Activated CD4-positive, alpha-beta T cell treated with anti-CD3 and anti-CD28 coated beads for 24 hours (primary cell): ENCODE results near the gene LYSET.
"Not testable (repeated sequence)": the region's sequence is repeated elsewhere in the genome, so short reads cannot be mapped to it uniquely, and the experiment has no call there.

Experiments used
- DNase-seq, 2 donors: peaks; one replicate each; pipeline ENCODE4 v3.0.0-alpha.2; 2020; ENCODE audit warnings: low read depth in 2 of 2

Gene LYSET

GRCh38 chr14:93184391-93185348, at the start of gene LYSET, which contains the start of gene MOAP1:
Gene LYSET (plus strand): TSS chr14:93185317. CDS start chr14:93185406, 89 bp downstream.
Gene MOAP1 (minus strand): TSS chr14:93184897. CDS start chr14:93184242, 655 bp downstream.
- DNase-seq, result peak; percentile 77 to 79

- DNase-seq, result no peak
Observed at GRCh38 chr14:93135399-93135798, 49.7 kb upstream of the LYSET start.

GRCh38 chr14:93136009-93136408, 49.1 kb upstream of the LYSET start:
- DNase-seq, result no peak

GRCh38 chr14:93136508-93136907, 48.6 kb upstream of the LYSET start:
- not testable (repeated sequence) for DNase-seq

GRCh38 chr14:93137864-93138263, 47.3 kb upstream of the LYSET start:
- DNase-seq, result no peak

- no peak for DNase-seq
Observed at GRCh38 chr14:93142854-93143652, 42.1 kb upstream of the LYSET start.

GRCh38 chr14:93146119-93146518, 39.0 kb upstream of the LYSET start:
- DNase-seq, result no peak

GRCh38 chr14:93148979-93149378, 36.1 kb upstream of the LYSET start:
- no peak for DNase-seq

- no peak for DNase-seq
Observed at GRCh38 chr14:93150227-93151208, 34.6 kb upstream of the LYSET start.

GRCh38 chr14:93153121-93153520, 32.0 kb upstream of the LYSET start:
- no peak for DNase-seq

GRCh38 chr14:93155667-93156066, 29.4 kb upstream of the LYSET start:
- no peak for DNase-seq

- DNase-seq, result no peak
Observed at GRCh38 chr14:93156693-93157369, 28.3 kb upstream of the LYSET start.

GRCh38 chr14:93158349-93158748, 26.8 kb upstream of the LYSET start:
- not testable (repeated sequence) for DNase-seq

GRCh38 chr14:93159625-93160352, 25.3 kb upstream of the LYSET start:
- not testable (repeated sequence) for DNase-seq

- no peak for DNase-seq
Observed at GRCh38 chr14:93160353-93160801, 24.7 kb upstream of the LYSET start.

GRCh38 chr14:93161411-93161940, 23.6 kb upstream of the LYSET start:
- DNase-seq, result no peak

GRCh38 chr14:93163564-93163963, 21.6 kb upstream of the LYSET start:
- DNase-seq, result no peak

GRCh38 chr14:93165271-93166265, 19.5 kb upstream of the LYSET start:
- not testable (repeated sequence) for DNase-seq
